ENCODE measurements around the gene GOLGA2.

Gene GOLGA2

GRCh38 chr9:128275198-128276007 is at the start of gene GOLGA2:
Gene GOLGA2 (minus strand): TSS chr9:128276007. CDS start chr9:128275976, 31 bp downstream.
- peak; percentile 19 for DNase-seq

- DNase-seq, result no peak
Measured at GRCh38 chr9:128324401-128324800, 48.6 kb upstream of the GOLGA2 start.

DNA sequence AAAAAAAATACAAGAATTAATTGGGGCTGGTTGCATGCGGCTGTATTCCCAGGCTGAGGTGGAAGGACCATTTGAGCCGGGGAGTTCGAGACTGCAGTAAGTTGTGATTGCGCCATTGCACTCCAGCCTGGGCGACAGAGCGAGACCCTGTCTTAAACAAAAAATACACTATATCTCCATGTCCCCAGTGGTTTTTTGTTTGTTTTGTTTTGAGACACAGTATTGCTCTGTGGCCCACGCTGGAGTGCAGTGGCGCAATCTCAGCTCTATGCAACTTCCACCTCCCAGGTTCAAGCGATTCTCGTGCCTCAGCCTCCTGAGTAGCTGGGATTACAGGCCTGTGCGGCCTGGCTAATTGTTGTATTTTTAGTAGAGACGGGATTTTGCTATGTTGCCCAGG is 48.0 kb upstream of the GOLGA2 start:
- no peak for DNase-seq

- no peak for DNase-seq
Measured at GRCh38 chr9:128323212-128323730, 47.5 kb upstream of the GOLGA2 start.

DNA sequence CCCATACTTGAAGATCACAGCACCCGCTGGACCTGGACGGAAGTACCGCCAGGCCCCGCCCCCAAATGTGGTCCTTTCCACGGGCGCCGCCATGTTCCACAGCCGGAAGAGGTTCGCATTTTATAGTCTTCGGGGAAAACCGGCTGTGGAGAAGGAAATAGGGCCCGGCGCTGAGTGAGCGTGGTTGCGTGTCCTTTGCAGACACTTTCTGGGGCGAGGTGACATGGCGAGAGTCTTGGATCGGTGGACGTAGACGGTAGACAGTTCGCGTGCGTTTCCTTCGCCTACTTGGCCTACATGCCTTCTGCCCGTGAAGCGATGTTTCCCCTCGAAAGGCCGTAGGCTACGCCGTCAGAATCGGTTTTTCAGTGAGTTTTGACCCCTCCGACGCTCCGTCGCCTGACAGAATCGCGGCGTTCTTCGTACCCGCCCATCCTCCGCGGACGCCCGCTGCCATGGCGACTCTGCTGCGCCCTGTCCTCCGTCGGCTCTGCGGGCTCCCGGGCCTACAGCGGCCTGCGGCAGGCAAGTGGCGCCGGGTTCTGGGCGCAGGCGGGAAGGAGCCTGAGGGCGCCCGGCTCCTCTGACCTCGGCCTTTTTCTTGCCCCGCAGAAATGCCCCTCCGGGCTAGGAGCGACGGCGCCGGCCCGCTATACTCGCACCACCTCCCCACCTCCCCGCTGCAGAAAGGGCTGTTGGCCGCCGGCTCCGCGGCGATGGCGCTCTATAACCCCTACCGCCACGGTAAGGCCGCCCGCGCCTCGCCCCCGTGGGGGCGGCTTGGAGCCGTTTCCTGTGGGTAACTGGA is 46.8 kb upstream of the GOLGA2 start, which contains the start of the genes COQ4 and TRUB2:
Gene COQ4, plus strand, starts transcription at position 436 of the 808 bp plus-strand sequence. Its CDS starts 20 bp downstream, at position 456.
Gene TRUB2, minus strand, starts transcription at position 44 of the 808 bp plus-strand sequence. Its CDS starts 39 bp downstream, at position 5.
- DNase-seq, result peak; percentile 94

DNA sequence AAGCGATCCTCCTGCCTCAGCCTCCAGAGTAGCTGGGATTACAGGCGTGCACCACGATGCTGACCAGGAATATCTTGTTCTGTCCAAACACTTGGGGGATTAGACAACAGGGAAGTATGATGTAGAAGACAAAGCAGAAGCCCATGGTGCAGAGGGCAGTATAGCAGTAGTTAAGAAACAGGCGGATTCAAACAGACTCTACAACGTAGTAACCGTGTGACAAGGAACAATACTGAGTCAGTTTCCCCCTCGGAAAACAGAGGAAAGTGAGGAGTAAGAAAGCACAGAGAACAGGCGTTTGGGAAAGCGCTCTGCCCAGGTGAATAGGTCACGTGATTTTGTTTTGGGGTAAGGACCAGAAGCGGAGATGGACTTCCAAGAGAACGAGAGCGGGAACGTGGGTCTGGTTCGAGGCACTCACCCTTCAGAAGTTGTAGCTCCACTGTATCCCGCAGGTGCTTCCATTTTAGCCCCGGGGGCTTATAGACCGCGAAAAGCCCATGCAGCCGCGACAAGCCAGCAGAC is 46.1 kb upstream of the GOLGA2 start:
- DNase-seq, result no peak

GRCh38 chr9:128321343-128321742 is 45.5 kb upstream of the GOLGA2 start:
- DNase-seq, result no peak

GRCh38 chr9:128317629-128318028 is 41.8 kb upstream of the GOLGA2 start:
- no peak for DNase-seq

DNA sequence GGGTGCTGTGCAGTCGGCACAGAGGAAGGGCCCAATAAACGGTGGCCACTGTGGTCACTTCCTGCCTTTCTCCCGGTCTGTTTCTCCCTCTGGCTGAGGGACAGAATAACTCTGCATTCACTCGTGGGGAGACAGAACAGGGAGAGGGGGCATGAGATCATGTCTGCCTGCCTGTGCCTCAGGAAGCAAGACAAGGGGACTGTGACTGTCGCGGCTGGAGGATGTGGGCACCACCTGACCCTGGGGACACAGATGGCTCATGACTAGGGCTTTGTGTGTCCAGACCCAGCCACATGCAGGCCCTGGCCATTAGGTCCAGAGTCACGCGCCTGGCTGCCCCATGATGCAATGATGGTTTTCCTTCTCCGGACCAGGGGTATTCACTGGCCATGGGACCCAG is 40.6 kb upstream of the GOLGA2 start:
- no peak for DNase-seq

- no peak for DNase-seq
Measured at GRCh38 chr9:128314697-128315096, 38.9 kb upstream of the GOLGA2 start.

DNA sequence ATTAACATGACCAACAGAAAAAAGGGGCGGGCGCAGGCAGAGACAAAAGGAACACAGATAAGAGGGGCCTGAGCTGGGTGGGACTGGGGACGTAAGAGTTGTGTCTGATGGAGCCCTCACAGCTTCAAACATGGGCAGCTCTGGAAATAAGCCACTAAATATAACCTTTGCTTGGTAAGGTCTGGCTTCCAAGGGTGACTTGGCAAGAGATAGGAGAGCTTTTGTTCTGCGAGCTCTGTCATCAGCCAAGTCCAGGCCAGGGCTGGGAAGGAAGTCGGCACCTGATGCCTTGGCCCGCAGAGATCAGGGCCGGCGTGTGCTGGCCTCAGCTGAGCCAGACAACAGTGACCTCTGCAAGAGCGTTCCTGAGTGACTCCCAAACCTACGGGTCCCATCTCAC is 34.7 kb upstream of the GOLGA2 start:
- DNase-seq, result no peak

- no peak for DNase-seq
Measured at GRCh38 chr9:128309551-128309950, 33.7 kb upstream of the GOLGA2 start.

DNA sequence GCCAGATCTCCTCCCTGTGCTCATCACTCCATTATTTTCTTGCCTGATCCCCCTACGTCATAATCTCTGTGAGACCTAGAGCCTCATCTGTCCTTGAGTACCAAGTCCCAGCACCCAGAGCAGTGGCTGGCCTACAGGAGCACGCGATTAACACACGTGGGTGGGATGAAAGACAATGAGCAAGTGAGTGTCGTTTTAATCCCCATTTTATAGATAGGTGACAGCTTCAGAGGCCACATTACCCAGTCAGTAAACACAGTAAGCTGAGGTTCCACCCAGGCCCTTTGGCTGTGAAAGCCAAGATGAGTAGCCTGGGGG is 29.1 kb upstream of the GOLGA2 start:
- no peak for DNase-seq

DNA sequence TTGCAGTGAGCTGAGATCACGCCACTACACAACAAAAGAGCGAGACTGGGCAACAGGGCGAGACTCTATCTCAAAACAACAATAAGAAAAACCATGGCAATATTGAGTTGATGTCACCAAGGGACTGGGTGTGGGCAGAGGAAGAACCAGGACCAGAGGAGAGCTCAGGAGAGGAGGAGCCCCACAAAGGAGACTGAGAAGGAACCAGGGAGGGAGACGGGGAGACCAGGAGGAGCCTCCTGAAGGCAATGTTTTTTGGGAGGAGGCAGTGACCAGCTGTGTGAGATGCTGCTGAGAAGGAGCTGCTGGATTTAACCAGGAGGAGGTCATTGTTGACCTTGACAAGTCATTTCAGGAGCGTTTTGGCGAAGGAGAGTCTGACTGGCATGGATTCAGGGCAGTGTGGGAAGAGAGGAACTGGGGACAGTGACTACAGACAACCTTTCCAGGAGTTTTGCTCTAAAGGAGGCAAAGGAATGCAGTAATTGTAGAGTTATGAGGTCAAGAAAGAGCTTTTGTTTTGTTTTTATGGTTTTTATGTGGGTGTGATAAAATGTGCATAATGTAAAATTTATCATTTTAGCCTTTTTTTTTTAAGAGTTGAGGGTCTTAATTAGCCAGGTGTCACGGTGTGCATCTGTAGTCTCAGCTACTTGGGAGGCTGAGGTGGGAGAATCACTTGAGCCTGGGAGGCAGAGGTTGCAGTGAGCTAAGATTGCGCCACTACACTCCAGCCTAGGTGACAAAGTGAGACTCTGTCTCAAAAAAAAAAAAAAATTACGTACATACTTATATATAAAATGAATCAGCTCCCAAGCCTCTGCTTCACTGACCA is 28.5 kb upstream of the GOLGA2 start:
- no peak for DNase-seq

GRCh38 chr9:128298535-128299482 is 23.0 kb upstream of the GOLGA2 start:
- DNase-seq, result no peak

DNA sequence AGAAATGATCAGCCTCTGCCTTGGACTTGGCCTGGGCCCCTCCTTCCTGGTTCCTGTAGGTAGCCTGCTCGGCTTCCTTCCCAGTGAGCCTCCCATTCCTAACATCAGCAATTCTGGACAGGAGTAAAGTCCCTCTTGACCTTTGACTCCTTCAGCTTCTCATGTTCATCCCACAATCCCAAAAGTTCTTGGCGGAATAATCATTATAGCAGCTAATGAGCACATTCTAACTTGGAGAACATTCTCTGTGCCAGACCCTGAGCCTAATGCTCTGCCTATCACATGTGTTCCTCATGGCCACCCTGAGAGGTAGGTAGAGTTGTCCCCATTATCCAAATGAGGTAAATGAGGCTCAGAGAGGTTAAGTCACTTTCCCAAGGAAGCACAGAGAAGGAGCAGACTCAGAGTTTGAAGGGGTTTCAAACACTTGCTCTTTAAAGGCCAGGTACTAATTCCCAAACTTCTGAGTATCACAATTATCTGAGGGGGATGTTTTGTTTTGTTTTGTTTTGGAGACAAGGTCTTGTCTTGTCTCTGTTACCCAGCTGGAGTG is 21.5 kb upstream of the GOLGA2 start:
- DNase-seq, result no peak

DNA sequence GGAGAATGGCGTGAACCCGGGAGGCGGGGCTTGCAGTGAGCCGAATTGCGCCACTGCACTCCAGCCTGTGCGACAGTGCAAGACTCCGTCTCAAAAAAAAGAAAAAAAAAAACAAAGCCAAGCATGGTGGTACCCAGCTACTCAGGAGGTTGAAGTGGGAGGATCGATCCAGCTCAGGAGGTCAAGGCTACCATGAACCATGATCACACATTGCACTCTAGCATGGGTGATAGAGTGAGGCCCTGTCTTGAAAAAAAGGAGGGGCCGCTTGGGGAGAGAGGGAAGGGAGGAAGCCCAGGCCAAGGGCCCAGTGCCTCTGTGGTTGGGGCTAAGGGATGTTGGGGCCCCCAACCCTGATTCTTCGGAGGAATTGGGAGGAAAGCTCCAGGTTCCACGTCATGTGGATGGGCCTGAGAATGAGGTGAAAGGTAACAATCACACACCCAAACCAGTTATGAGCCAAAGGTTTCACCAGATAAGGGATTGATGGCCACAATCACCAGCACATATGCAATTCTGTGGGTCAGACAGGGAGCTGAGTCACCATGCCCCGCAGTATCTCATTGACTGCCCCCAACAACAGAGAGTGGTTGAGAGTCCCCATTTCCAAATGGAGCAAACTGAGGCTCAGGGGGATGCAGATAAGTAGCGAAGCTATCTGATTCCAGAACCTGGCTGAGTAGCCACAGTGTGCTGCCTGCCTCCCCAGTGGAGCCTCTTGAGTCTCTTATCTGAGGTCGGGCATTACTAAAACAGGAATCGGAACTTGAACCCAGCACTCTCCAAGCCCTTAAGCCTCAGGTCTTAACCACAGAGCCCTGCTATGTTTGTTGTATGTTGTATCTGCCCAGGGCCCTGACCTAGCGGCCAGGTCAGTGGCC is 20.8 kb upstream of the GOLGA2 start:
- DNase-seq, result no peak

- DNase-seq, result no peak
Measured at GRCh38 chr9:128294142-128294541, 18.3 kb upstream of the GOLGA2 start.

DNA sequence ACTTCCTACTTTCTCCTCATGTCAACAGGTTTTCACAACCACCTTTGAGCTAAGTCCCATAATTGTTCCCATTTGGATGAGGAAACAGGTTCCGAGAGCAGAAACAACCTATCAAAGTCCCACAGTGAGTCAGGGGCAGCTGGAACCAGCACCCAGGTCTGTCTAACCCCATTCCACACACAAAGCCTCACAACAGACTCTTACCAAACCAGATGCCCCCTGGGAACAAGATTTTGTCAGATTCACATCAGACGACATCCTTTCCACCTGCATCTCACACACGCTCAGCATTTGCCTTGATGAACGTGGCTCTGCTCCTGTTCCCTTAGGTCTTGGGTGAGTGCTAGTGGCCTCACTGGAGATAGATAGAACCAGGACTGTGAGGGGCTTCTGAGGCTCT is 17.3 kb upstream of the GOLGA2 start:
- no peak for DNase-seq

DNA sequence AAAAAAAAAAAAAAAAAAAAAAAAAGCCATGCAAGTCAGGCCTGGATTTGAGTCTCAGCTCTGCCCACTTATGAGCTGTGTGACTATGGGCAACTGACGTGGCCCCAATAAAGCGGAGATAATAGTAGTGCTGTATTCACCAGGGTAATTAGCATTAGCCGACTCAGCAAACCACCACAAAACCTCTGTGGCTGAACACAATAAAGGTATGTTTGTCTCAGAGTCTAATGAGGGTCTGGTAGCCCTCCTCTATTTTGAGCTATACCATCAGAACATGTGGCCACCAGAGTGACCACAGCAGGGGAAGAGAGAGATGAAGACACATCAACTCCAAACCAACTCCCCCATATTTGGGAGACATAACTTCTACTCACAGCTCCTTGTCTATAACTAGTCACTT is 16.2 kb upstream of the GOLGA2 start:
- no peak for DNase-seq
